ENCODE results near the gene KLHL12. TPM values are rescaled to one million over a fixed set of nuclear protein-coding genes. Genes with fewer than 3 reads are reported as not detected.
"Not testable (repeated sequence)": the region's sequence is repeated elsewhere in the genome, so short reads cannot be mapped to it uniquely, and the experiment has no call there.

Gene KLHL12
- total and polyA plus RNA-seq, 5 donors = 10.8 to 21.4 (median 20.0) TPM

GRCh38 chr1:202951437-202951836, 24.4 kb upstream of the KLHL12 start:
- Histone ChIP-seq H3K27me3 (ENCODE audit: control insufficient read depth, insufficient read depth) (no peaks in the 10 kb centered on the region), H3K9me3 (ENCODE audit: control insufficient read depth, low read length) (no peaks in the 10 kb centered on the region), H3K4me3 (ENCODE audit: low read length) (no peak overlapping the region), H3K27ac (ENCODE audit: low read length) (no peak overlapping the region), H3K4me1 (ENCODE audit: control insufficient read depth, insufficient read depth, low read length) (no peaks in the 10 kb centered on the region)
- ATAC-seq (no peak), DNase-seq (no peak)
- intact Hi-C loops (cut with DNase I) = no loop called here
- 75% methylated on average over 2 of the region's 2 CpGs for WGBS

GRCh38 chr1:202945483-202945882, 18.4 kb upstream of the KLHL12 start:
- ATAC-seq = no peak
- WGBS = 99% methylated on average over 2 of the region's 2 CpGs

GRCh38 chr1:202944438-202944921, 17.4 kb upstream of the KLHL12 start:
- DNase-seq (no peak), ATAC-seq (no peak)
- H3K4me3 ChIP-seq (ENCODE audit: low read length) = no peak overlapping the region
- H3K27ac ChIP-seq (ENCODE audit: low read length) = no peak overlapping the region
- WGBS = 88% methylated on average over 5 of the region's 5 CpGs
- intact Hi-C loops (cut with DNase I) = no loop called here
- no peaks in the 10 kb centered on the region for H3K27me3 ChIP-seq (ENCODE audit: control insufficient read depth, insufficient read depth)
- no peaks in the 10 kb centered on the region for H3K9me3 ChIP-seq (ENCODE audit: control insufficient read depth, low read length)
- H3K4me1 ChIP-seq (ENCODE audit: control insufficient read depth, insufficient read depth, low read length) = no peaks in the 10 kb centered on the region

More at GRCh38 chr1:202945483-202945882, 18.4 kb upstream of the KLHL12 start:
- H3K4me1 ChIP-seq (ENCODE audit: control insufficient read depth, insufficient read depth, low read length) = no peaks in the 10 kb centered on the region
- no peak overlapping the region for H3K27ac ChIP-seq (ENCODE audit: low read length)
- intact Hi-C loops (cut with DNase I) = no loop called here
- H3K4me3 ChIP-seq (ENCODE audit: low read length) = no peak overlapping the region
- H3K9me3 ChIP-seq (ENCODE audit: control insufficient read depth, low read length) = no peaks in the 10 kb centered on the region
- no peaks in the 10 kb centered on the region for H3K27me3 ChIP-seq (ENCODE audit: control insufficient read depth, insufficient read depth)
- no peak for DNase-seq

- DNase-seq = no peak
- WGBS = 82% methylated on average over 1 of the region's 1 CpG
- Histone ChIP-seq H3K27ac (ENCODE audit: low read length) (no peak overlapping the region), H3K27me3 (ENCODE audit: control insufficient read depth, insufficient read depth) (no peaks in the 10 kb centered on the region), H3K4me3 (ENCODE audit: low read length) (no peak overlapping the region), H3K9me3 (ENCODE audit: control insufficient read depth, low read length) (no peaks in the 10 kb centered on the region), H3K4me1 (ENCODE audit: control insufficient read depth, insufficient read depth, low read length) (no peaks in the 10 kb centered on the region)
- intact Hi-C loops (cut with DNase I) = no loop called here
- ATAC-seq = no peak
Measured at GRCh38 chr1:202942426-202942825, 15.4 kb upstream of the KLHL12 start.

- DNase-seq = no peak
- no peaks in the 10 kb centered on the region for H3K27me3 ChIP-seq (ENCODE audit: control insufficient read depth, insufficient read depth)
- no peak overlapping the region for H3K4me3 ChIP-seq (ENCODE audit: low read length)
- no peaks in the 10 kb centered on the region for H3K9me3 ChIP-seq (ENCODE audit: control insufficient read depth, low read length)
- intact Hi-C loops (cut with DNase I) = no loop called here
- WGBS = 77% methylated on average over 4 of the region's 4 CpGs
- ATAC-seq = no peak
- H3K4me1 ChIP-seq (ENCODE audit: control insufficient read depth, insufficient read depth, low read length) = no peaks in the 10 kb centered on the region
- no peak overlapping the region for H3K27ac ChIP-seq (ENCODE audit: low read length)
Measured at GRCh38 chr1:202941372-202941771, 14.3 kb upstream of the KLHL12 start.

GRCh38 chr1:202940561-202940960, 13.5 kb upstream of the KLHL12 start:
- DNase-seq (no peak), ATAC-seq (no peak)
- Histone ChIP-seq H3K4me1 (ENCODE audit: control insufficient read depth, insufficient read depth, low read length) (no peaks in the 10 kb centered on the region), H3K27ac (ENCODE audit: low read length) (no peak overlapping the region), H3K9me3 (ENCODE audit: control insufficient read depth, low read length) (no peaks in the 10 kb centered on the region), H3K4me3 (ENCODE audit: low read length) (no peak overlapping the region), H3K27me3 (ENCODE audit: control insufficient read depth, insufficient read depth) (no peaks in the 10 kb centered on the region)
- intact Hi-C loops (cut with DNase I) = no loop called here

GRCh38 chr1:202938287-202938925, 11.4 kb upstream of the KLHL12 start:
- Histone ChIP-seq H3K4me3 (ENCODE audit: low read length) (no peak overlapping the region), H3K27ac (ENCODE audit: low read length) (no peak overlapping the region), H3K27me3 (ENCODE audit: control insufficient read depth, insufficient read depth) (no peaks in the 10 kb centered on the region), H3K9me3 (ENCODE audit: control insufficient read depth, low read length) (no peaks in the 10 kb centered on the region), H3K4me1 (ENCODE audit: control insufficient read depth, insufficient read depth, low read length) (no peaks in the 10 kb centered on the region)
- DNase-seq (no peak), ATAC-seq (no peak)
- 64% methylated on average over 5 of the region's 5 CpGs for WGBS
- intact Hi-C loops (cut with DNase I) = no loop called here

GRCh38 chr1:202936409-202936808, 9.4 kb upstream of the KLHL12 start:
- H3K9me3 ChIP-seq (ENCODE audit: control insufficient read depth, low read length); H3K27ac ChIP-seq (ENCODE audit: low read length); intact Hi-C loops (cut with DNase I); ATAC-seq; H3K4me1 ChIP-seq (ENCODE audit: control insufficient read depth, insufficient read depth, low read length); DNase-seq; H3K4me3 ChIP-seq (ENCODE audit: low read length); H3K27me3 ChIP-seq (ENCODE audit: control insufficient read depth, insufficient read depth): not testable (repeated sequence)
- WGBS = 87% methylated on average over 1 of the region's 6 CpGs

GRCh38 chr1:202935844-202936243, 8.8 kb upstream of the KLHL12 start:
- DNase-seq (no peak), ATAC-seq (no peak)
- Histone ChIP-seq H3K4me1 (ENCODE audit: control insufficient read depth, insufficient read depth, low read length) (no peaks in the 10 kb centered on the region), H3K4me3 (ENCODE audit: low read length) (no peak overlapping the region), H3K27ac (ENCODE audit: low read length) (no peak overlapping the region), H3K9me3 (ENCODE audit: control insufficient read depth, low read length) (no peaks in the 10 kb centered on the region), H3K27me3 (ENCODE audit: control insufficient read depth, insufficient read depth) (no peaks in the 10 kb centered on the region)
- intact Hi-C loops (cut with DNase I) = no loop called here
- 86% methylated on average over 3 of the region's 3 CpGs for WGBS

GRCh38 chr1:202934755-202935154, 7.7 kb upstream of the KLHL12 start:
- DNase-seq (no peak), ATAC-seq (no peak)
- Histone ChIP-seq H3K4me3 (ENCODE audit: low read length) (no peak overlapping the region), H3K27me3 (ENCODE audit: control insufficient read depth, insufficient read depth) (no peaks in the 10 kb centered on the region), H3K4me1 (ENCODE audit: control insufficient read depth, insufficient read depth, low read length) (no peaks in the 10 kb centered on the region), H3K9me3 (ENCODE audit: control insufficient read depth, low read length) (no peaks in the 10 kb centered on the region), H3K27ac (ENCODE audit: low read length) (no peak overlapping the region)
- intact Hi-C loops (cut with DNase I) = no loop called here
- WGBS = 85% methylated on average over 3 of the region's 3 CpGs

GRCh38 chr1:202932476-202932875, 5.4 kb upstream of the KLHL12 start:
- intact Hi-C loops (cut with DNase I) = no loop called here
- DNase-seq (no peak), ATAC-seq (no peak)
- H3K4me1 ChIP-seq (ENCODE audit: control insufficient read depth, insufficient read depth, low read length) = no peaks in the 10 kb centered on the region
- H3K9me3 ChIP-seq (ENCODE audit: control insufficient read depth, low read length) = no peaks in the 10 kb centered on the region
- no peak overlapping the region for H3K4me3 ChIP-seq (ENCODE audit: low read length)
- no peaks in the 10 kb centered on the region for H3K27me3 ChIP-seq (ENCODE audit: control insufficient read depth, insufficient read depth)
- whole genome bisulfite sequencing = 91% methylated on average over 2 of the region's 2 CpGs
- H3K27ac ChIP-seq (ENCODE audit: low read length) = no peak overlapping the region

- intact Hi-C loops (cut with DNase I) = no loop called here
Measured at GRCh38 chr1:202923533-202923932, 3.5 kb downstream of the KLHL12 start.

More at GRCh38 chr1:202923533-202923932, 3.5 kb downstream of the KLHL12 start:
- no peaks in the 10 kb centered on the region for H3K4me1 ChIP-seq (ENCODE audit: control insufficient read depth, insufficient read depth, low read length)
- no peaks in the 10 kb centered on the region for H3K9me3 ChIP-seq (ENCODE audit: control insufficient read depth, low read length)
- 92% methylated on average over 3 of the region's 3 CpGs for WGBS
- ATAC-seq (no peak), DNase-seq (no peak)
- H3K4me3 ChIP-seq (ENCODE audit: low read length) = no peak overlapping the region
- H3K27ac ChIP-seq (ENCODE audit: low read length) = no peak overlapping the region
- no peaks in the 10 kb centered on the region for H3K27me3 ChIP-seq (ENCODE audit: control insufficient read depth, insufficient read depth)
